Esophagus muscularis mucosa (tissue), 4 donors: ENCODE data around the gene MST1R. TPM values are rescaled to one million over a fixed set of nuclear protein-coding genes. Genes with fewer than 3 reads are reported as not detected.

Experiments used
- DNase-seq: peaks from one replicate; pipeline ENCODE4 v3.0.0-alpha.2; 2017; ENCODE audit errors: extremely low spot score
- H3K27ac ChIP-seq, 4 donors: fragments of 200-600 bp; sonication (generic); replicated peaks in 1 of 4; 1 replicate in 3 of 4; 2 replicates in 1 of 4; pipeline ENCODE4 v1.5.1; 2016 to 2019; ENCODE audit warnings: mild to moderate bottlenecking in 1 of 4
- H3K27me3 ChIP-seq, 4 donors: fragments of 200-600 bp; sonication (generic); one replicate each; pipeline versions ENCODE4 v1.5.1 to v1.6.0; 2016 to 2019
- H3K36me3 ChIP-seq, 4 donors: fragments of 200-600 bp; sonication (generic); one replicate each; pipeline ENCODE4 v1.5.1; 2016 to 2019
- H3K4me1 ChIP-seq, 4 donors: fragments of 200-600 bp; sonication (generic); one replicate each; pipeline ENCODE4 v1.5.1; 2016 to 2019
- H3K4me3 ChIP-seq, 4 donors: fragments of 200-600 bp; sonication (generic); 1 replicate in 2 of 4; 2 replicates in 2 of 4; pipeline ENCODE4 v1.5.1; 2016 to 2019; ENCODE audit warnings: mild to moderate bottlenecking in 4 of 4, moderate library complexity in 1 of 4
- H3K9me3 ChIP-seq, 4 donors: fragments of 200-600 bp; sonication (generic); 1 replicate in 3 of 4; 2 replicates in 1 of 4; pipeline ENCODE4 v1.5.1; 2016 to 2019
- EP300 ChIP-seq: sonication (generic); formaldehyde crosslinking; IDR thresholded peaks from one replicate; pipeline ENCODE4 v1.6.1; 2017; ENCODE audit warnings: antibody characterized with exemption
- POLR2A ChIP-seq: fragments of 450-650 bp; IDR thresholded peaks from one replicate; pipeline ENCODE4 v1.6.1; 2017; ENCODE audit warnings: antibody characterized with exemption, moderate library complexity, mild to moderate bottlenecking, low read depth
- POLR2AphosphoS5 ChIP-seq, 2 donors: sonication (generic); formaldehyde crosslinking; IDR thresholded peaks; one replicate each; pipeline ENCODE4 v1.6.1; 2017; ENCODE audit warnings: antibody characterized with exemption in 2 of 2
- WGBS: methylation state at CpG from one replicate; pipeline ENCODE4 v1.1.5; 2018; 5-methylcytosine and 5-hydroxymethylcytosine counted together
- intact Hi-C: fragments of 100-400 bp; cut with DNase I; formaldehyde crosslinking; loops from one replicate; pipeline ENCODE4 v1.15.1; 2023
- small RNA-seq, 3 donors: library from RNA; depleted of rRNA; stranded (forward); fragments of <200 nt; gene quantifications; one replicate each; pipeline ENCODE3, GENCODE V24; 2016
- total RNA-seq, 4 donors: library from RNA; depleted of rRNA; stranded (reverse); fragments of >200 nt; gene quantifications; one replicate each; pipeline versions ENCODE4 v1.1.0 to v1.2.1, GENCODE V29; 2016
- TF ChIP-seq, protein P1 (sequence below), 3 experiments: fragments of 200-600 bp in 2 of 3; fragments of 450-650 bp in 1 of 3; sonication (generic) in 2 of 3; IDR thresholded peaks; one replicate each; pipeline ENCODE4 v1.5.1; 2017 to 2019; ENCODE audit warnings: antibody characterized with exemption in 3 of 3, mild to moderate bottlenecking in 2 of 3, moderate library complexity in 1 of 3

MST1R gene
- total RNA-seq, 4 donors from 2014 or later: 1.7 to 6.6 (median 3.6) TPM

DNA sequence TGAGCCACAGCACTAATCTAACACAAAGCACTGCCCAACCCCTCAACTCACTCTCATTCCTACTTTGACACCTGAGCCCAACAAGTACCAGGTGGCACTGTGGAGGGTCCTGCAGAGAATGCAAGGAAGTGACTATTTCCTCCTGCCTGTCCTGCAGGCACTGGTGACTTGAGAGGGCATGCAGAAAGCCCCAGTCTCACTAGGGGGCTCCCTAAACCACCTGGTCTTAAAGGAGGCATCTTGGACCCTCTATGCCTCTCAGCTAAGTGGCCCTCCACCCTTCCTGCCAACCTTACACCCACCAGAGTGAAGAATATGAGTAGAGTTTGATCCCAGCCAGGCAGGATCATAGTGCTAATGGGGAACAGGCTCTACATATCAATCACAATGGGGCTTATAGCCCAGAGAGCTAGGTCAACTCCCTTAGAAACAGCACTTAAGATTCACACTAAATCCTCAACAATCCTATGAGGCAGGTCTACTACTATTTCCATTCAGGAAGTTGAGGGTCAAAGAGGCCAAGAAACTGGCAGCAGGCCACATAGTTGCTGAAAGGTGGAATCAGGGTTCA, 62.5 kb downstream of the MST1R start:
- no peak for TF ChIP-seq EP300
- no peak for TF ChIP-seq POLR2A
- no peak for TF ChIP-seq POLR2AphosphoS5 (IDR thresholded peaks at IDR 0.05)
- TF ChIP-seq, protein P1, sequence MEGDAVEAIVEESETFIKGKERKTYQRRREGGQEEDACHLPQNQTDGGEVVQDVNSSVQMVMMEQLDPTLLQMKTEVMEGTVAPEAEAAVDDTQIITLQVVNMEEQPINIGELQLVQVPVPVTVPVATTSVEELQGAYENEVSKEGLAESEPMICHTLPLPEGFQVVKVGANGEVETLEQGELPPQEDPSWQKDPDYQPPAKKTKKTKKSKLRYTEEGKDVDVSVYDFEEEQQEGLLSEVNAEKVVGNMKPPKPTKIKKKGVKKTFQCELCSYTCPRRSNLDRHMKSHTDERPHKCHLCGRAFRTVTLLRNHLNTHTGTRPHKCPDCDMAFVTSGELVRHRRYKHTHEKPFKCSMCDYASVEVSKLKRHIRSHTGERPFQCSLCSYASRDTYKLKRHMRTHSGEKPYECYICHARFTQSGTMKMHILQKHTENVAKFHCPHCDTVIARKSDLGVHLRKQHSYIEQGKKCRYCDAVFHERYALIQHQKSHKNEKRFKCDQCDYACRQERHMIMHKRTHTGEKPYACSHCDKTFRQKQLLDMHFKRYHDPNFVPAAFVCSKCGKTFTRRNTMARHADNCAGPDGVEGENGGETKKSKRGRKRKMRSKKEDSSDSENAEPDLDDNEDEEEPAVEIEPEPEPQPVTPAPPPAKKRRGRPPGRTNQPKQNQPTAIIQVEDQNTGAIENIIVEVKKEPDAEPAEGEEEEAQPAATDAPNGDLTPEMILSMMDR (IDR thresholded peaks at IDR 0.05): peak in 2 of 3 experiments; percentile 20 to 26
- Histone ChIP-seq H3K27ac (no peak overlapping the region), H3K36me3 (peaks cover 0 to 14% (median 0%) of the 10 kb centered on the region in 4 donors), H3K27me3 (no peaks in the 10 kb centered on the region), H3K4me1 (peaks cover 14 to 26% (median 20%) of the 10 kb centered on the region in 4 donors), H3K9me3 (no peaks in the 10 kb centered on the region), H3K4me3 (no peak overlapping the region)
- intact Hi-C loops: loop anchor here (5.0 kb wide), 1 partner anchor 61 kb away; the partner anchor contains the start of gene MST1R
- no peak for DNase-seq

DNA sequence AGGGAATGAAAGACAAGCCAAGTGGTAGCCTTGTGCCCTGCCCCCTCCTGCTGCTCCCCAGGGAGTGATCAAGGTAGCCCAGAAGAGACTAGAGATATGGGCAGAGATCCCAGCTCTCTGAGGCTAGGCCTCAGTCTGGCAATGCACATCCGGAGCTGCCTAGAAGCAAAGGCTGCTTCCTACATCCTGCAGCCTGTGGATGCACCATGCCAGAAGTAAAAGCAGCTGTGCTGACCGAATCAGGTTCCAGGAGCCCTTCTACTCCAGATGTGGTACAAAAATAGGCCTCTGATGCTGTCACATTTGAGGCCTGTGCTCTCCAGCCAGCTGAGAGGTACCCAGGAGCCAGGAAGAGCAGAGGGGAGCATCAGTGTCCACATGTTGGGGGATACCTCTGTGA, 63.3 kb downstream of the MST1R start:
- no peak overlapping the region for H3K27ac ChIP-seq
- peaks cover 14 to 26% (median 20%) of the 10 kb centered on the region in 4 donors for H3K4me1 ChIP-seq
- no peak for DNase-seq
- intact Hi-C loops: loop anchor here (5.0 kb wide), 1 partner anchor 62 kb away; the partner anchor contains the start of gene MST1R
- H3K36me3 ChIP-seq: peaks cover 0 to 9% (median 0%) of the 10 kb centered on the region in 4 donors
- no peaks in the 10 kb centered on the region for H3K9me3 ChIP-seq
- 25% methylated on average over 1 of the region's 2 CpGs for WGBS
- no peak overlapping the region for H3K4me3 ChIP-seq
- H3K27me3 ChIP-seq: no peaks in the 10 kb centered on the region
- no peak for TF ChIP-seq EP300
- TF ChIP-seq POLR2A: no peak
- no peak for TF ChIP-seq POLR2AphosphoS5 (IDR thresholded peaks at IDR 0.05)
- TF ChIP-seq, protein P1 (IDR thresholded peaks at IDR 0.05): no peak

DNA sequence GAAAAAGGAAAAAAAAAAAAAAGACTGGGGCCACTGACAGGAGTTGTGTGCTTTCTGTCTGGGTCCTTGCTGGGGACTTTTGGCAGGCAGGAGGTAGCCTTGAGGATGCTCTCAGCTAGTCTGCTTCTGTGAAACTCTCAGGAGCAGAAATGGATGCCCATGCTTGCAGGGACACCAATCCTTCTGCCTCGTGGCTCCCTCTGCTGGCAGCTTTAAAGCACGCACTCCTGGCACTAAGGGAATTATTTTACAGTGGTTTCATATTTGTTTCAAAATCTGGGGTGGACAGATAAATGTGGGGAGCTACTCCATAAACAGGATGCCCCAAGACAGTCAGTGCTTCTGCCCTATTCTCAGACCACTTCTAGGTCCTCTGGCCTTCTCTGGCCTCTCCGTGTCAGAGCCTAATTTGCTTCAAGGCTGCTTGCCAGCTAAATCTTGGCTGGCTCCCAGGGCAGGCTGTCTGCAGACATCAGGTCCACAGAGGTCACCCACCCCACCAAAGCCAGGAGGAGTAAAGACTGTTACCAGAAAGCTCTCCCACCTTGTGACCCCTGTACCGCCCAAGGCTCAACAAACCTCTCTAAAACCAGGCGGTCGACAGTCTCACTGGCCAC, 64.4 kb downstream of the MST1R start:
- no peak for DNase-seq
- Histone ChIP-seq H3K9me3 (no peaks in the 10 kb centered on the region), H3K27ac (peak overlapping the region in 2 of 4 donors; percentile 26 to 41), H3K27me3 (no peaks in the 10 kb centered on the region), H3K4me1 (peaks cover 14 to 26% (median 20%) of the 10 kb centered on the region in 4 donors), H3K36me3 (peaks cover 0 to 6% (median 0%) of the 10 kb centered on the region in 4 donors), H3K4me3 (no peak overlapping the region)
- TF ChIP-seq, protein P1 (IDR thresholded peaks at IDR 0.05): peak; percentile 92 to 94 (median 94)
- TF ChIP-seq POLR2AphosphoS5 (IDR thresholded peaks at IDR 0.05) (peak; percentile 46 to 65), POLR2A (no peak), EP300 (no peak)
- intact Hi-C loops: loop anchor here (1.0 to 5.0 kb wide), 3 partner anchors 37 to 137 kb away; partner anchors contain the start of gene GMPPB
- WGBS: 29% methylated on average over 6 of the region's 6 CpGs

Small RNA genes within 50 kb of the gene (small RNA-seq; reads per million reads assigned to genes)
- 0 reads per million in 3 donors for gene RN7SL217P

Other genes starting within 250 kb of the MST1R start
- gene APEH, start 229.5 kb downstream of the MST1R start, total RNA-seq: 10 to 100 TPM; 48.2 to 75.5 (median 68.1) TPM
- gene MST1, start 214.4 kb downstream of the MST1R start, total RNA-seq: 1 to 10 TPM; 1.7 to 4.7 (median 3.8) TPM
- gene RNF123, start 214.3 kb downstream of the MST1R start, total RNA-seq: 10 to 100 TPM; 23.4 to 36.2 (median 31.5) TPM
- gene AMIGO3, start 184.2 kb downstream of the MST1R start, total RNA-seq: 1 to 10 TPM in 2 of 4 donors, not detected in 2; 1.2 to 1.7 TPM
- 10 to 100 TPM; 12.0 to 18.9 (median 17.6) TPM for gene GMPPB, start 179.9 kb downstream of the MST1R start, total RNA-seq
- gene IP6K1, start 117.3 kb downstream of the MST1R start, total RNA-seq: 10 to 100 TPM; 33.2 to 63.4 (median 52.4) TPM
- gene CDHR4, start 104.0 kb downstream of the MST1R start, total RNA-seq: under 1 TPM in 1 of 4 donors, not detected in 3; 0.17 TPM
- 1 to 10 TPM; 3.3 to 5.8 (median 4.0) TPM for gene INKA1, start 100.6 kb downstream of the MST1R start, total RNA-seq
- 10 to 100 TPM; 25.5 to 40.0 (median 31.4) TPM for gene UBA7, start 89.9 kb downstream of the MST1R start, total RNA-seq
- gene TRAIP, start 47.3 kb downstream of the MST1R start, total RNA-seq: 1 to 10 TPM in 2 of 4 donors, under 1 TPM in 1, not detected in 1; 0.84 to 1.4 (median 1.3) TPM
- under 1 TPM in 1 of 4 donors, not detected in 3; 0.13 TPM for gene CAMKV, start 34.0 kb downstream of the MST1R start, total RNA-seq
- 10 to 100 TPM in 3 of 4 donors, 1 to 10 TPM in 1; 9.9 to 19.1 (median 15.7) TPM for gene MON1A, start 25.9 kb upstream of the MST1R start, total RNA-seq
- gene RBM6, start 36.3 kb upstream of the MST1R start, total RNA-seq: 100 to 1,000 TPM in 1 of 4 donors, 10 to 100 TPM in 3; 57.9 to 100 (median 66.9) TPM
- 100 to 1,000 TPM in 2 of 4 donors, 10 to 100 TPM in 2; 78.0 to 161 (median 95.8) TPM for gene RBM5, start 185.0 kb upstream of the MST1R start, total RNA-seq